Measurements from ENCODE around the gene CDK11B. TPM values are rescaled to one million over a fixed set of nuclear protein-coding genes. Genes with fewer than 3 reads are reported as not detected.
"Not testable (repeated sequence)": the region's sequence is repeated elsewhere in the genome, so short reads cannot be mapped to it uniquely, and the experiment has no call there.

Gene CDK11B
- 19.9 TPM for polyA plus RNA-seq (2013)

DNA sequence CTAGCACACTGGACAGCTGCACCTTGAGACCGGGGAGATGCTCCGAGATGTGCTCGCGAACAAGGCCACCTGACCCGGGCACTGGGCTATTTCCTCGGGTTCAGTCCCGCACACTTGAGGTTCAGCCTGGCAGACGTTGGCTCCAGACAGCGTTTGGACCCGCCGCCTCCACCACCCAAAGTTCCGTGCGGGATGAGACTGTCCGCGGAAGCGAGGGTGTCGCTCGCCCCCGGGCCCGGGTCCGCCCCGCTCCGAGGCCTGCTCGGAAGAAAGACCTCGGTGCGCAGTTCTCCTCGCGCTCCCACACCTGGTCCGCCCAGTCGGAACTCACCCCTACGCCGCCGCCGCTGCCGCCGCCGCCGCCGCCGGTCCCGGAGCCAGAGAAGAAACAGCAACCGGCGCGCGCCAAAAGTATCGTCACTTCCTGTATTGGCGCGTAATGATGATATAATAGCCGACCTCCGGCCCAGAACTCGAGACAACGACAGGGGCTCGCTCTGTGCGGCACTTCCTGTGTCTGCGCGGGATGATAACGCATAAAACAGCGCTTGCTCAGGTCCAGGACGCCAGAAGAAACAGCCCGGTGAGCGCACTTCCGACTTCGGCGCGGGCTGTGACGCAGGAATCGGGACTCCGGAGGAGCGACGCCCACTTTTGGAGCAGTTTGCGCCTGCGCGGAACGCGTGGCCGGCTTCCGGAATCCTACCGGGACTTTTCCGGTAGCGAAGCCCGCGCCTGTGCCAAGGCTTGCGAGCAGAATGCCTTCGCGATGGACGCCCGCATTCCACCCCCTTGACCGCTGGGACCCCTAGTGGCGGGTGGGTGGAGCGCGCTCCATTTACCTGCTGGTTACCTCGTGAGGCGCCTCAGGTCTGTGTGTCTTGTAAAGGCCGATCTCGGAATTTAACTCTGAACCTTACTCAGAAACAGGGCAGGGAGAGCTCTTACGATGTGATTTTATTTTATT, at the start of gene CDK11B:
TSS of gene CDK11B (minus strand) at position 422 of the 967 bp plus-strand sequence. CDS start 1,519 bp downstream, outside the sequence.
- POLR2A ChIA-PET; H3K4me1 ChIP-seq (ENCODE audit: control extremely low read depth in 1 of 4, control insufficient read depth in 4 of 4, insufficient read depth in 4 of 4, low read length in 3 of 4); H3K9me3 ChIP-seq (ENCODE audit: control extremely low read depth in 1 of 5, control insufficient read depth in 4 of 5, insufficient read depth in 2 of 5, low read depth in 1 of 5, low read length in 4 of 5); H3K27me3 ChIP-seq (replicated peaks in 2 of 5; ENCODE audit: control insufficient read depth in 4 of 5, insufficient read depth in 5 of 5, low read length in 4 of 5): not testable (repeated sequence)
- Histone ChIP-seq H3K36me3 (ENCODE audit: control insufficient read depth in 4 of 4, insufficient read depth in 4 of 4, low read length in 3 of 4) (peaks cover 6 to 26% (median 13%) of the 10 kb centered on the region in 4 experiments), H3K4me3 (ENCODE audit: control insufficient read depth in 1 of 7, extremely low read depth in 1 of 7, insufficient read depth in 4 of 7, low read depth in 2 of 7, low read length in 6 of 7) (peak within 1 kb of the TSS; percentile 31 to 83 (median 67)), H3K27ac (ENCODE audit: insufficient read depth in 1 of 2, low read depth in 1 of 2, low read length in 2 of 2, poor library complexity in 1 of 2, severe bottlenecking in 2 of 2) (peak within 1 kb of the TSS; percentile 95)
- CTCF ChIA-PET, result interaction anchor here (0.6 kb wide), 1 partner anchor 417 kb away, joined by 3 read pairs; no protein-coding TSS in a partner anchor
- 0% methylated on average over 34 of the region's 96 CpGs for WGBS (ENCODE audit: insufficient coverage)
- peak; percentile 99 for DNase-seq

DNA sequence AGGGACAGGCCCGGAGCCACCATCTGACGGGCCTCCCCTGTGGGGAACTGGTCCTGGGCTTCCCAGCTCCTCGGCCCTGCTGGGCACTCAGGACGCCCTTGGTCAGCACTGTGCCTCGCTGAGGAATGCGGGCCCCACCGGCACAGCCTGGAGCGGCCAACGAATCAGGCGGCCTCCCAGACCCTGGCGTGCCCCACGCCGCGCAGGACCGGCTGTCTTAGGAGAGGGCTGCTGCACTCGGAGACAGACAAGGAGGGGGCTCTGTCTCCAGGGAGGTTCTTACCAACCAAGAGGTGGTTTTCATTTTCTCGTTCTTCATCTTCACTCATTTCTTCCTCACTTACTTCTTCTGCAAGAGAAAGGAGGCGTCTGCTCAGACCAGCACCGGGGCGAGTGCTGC, 49.1 kb upstream of the CDK11B start:
- H3K27me3 ChIP-seq (replicated peaks in 2 of 5; ENCODE audit: control insufficient read depth in 4 of 5, insufficient read depth in 5 of 5, low read length in 4 of 5); H3K9me3 ChIP-seq (ENCODE audit: control extremely low read depth in 1 of 5, control insufficient read depth in 4 of 5, insufficient read depth in 2 of 5, low read depth in 1 of 5, low read length in 4 of 5); DNase-seq; POLR2A ChIA-PET; H3K27ac ChIP-seq (ENCODE audit: insufficient read depth in 1 of 2, low read depth in 1 of 2, low read length in 2 of 2, poor library complexity in 1 of 2, severe bottlenecking in 2 of 2); H3K4me3 ChIP-seq (ENCODE audit: control insufficient read depth in 1 of 7, extremely low read depth in 1 of 7, insufficient read depth in 4 of 7, low read depth in 2 of 7, low read length in 6 of 7); CTCF ChIA-PET; H3K4me1 ChIP-seq (ENCODE audit: control extremely low read depth in 1 of 4, control insufficient read depth in 4 of 4, insufficient read depth in 4 of 4, low read length in 3 of 4): not testable (repeated sequence)
- WGBS (ENCODE audit: insufficient coverage), result no CpG with 5 or more reads among the region's 20 CpGs
- peaks cover 0 to 13% (median 5%) of the 10 kb centered on the region in 4 experiments for H3K36me3 ChIP-seq (ENCODE audit: control insufficient read depth in 4 of 4, insufficient read depth in 4 of 4, low read length in 3 of 4)

DNA sequence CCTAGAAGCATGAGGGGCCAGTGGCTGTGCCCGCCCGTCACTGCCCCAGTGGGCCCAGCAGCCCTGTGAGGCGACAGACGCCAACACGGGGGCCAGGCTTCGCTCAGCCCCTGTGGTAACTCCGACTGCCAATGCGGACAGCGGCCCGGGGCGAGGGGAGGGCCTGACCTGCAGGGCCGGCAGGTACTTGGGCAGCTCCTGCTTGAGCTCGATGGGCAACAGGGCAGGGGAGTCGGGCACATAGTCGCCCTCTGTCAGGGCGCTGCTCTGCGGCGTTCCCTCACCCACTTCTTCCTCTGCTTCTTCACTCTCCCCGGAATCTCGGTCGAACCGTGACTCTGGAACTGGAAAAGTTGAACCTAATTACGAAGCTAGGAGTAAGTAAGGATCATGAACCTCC, 48.4 kb upstream of the CDK11B start:
- DNase-seq; POLR2A ChIA-PET; H3K27ac ChIP-seq (ENCODE audit: insufficient read depth in 1 of 2, low read depth in 1 of 2, low read length in 2 of 2, poor library complexity in 1 of 2, severe bottlenecking in 2 of 2); H3K4me1 ChIP-seq (ENCODE audit: control extremely low read depth in 1 of 4, control insufficient read depth in 4 of 4, insufficient read depth in 4 of 4, low read length in 3 of 4); H3K27me3 ChIP-seq (replicated peaks in 2 of 5; ENCODE audit: control insufficient read depth in 4 of 5, insufficient read depth in 5 of 5, low read length in 4 of 5); H3K9me3 ChIP-seq (ENCODE audit: control extremely low read depth in 1 of 5, control insufficient read depth in 4 of 5, insufficient read depth in 2 of 5, low read depth in 1 of 5, low read length in 4 of 5); CTCF ChIA-PET; H3K4me3 ChIP-seq (ENCODE audit: control insufficient read depth in 1 of 7, extremely low read depth in 1 of 7, insufficient read depth in 4 of 7, low read depth in 2 of 7, low read length in 6 of 7): not testable (repeated sequence)
- WGBS (ENCODE audit: insufficient coverage), result no CpG with 5 or more reads among the region's 23 CpGs
- H3K36me3 ChIP-seq (ENCODE audit: control insufficient read depth in 4 of 4, insufficient read depth in 4 of 4, low read length in 3 of 4), result peaks cover 0 to 13% (median 5%) of the 10 kb centered on the region in 4 experiments

DNA sequence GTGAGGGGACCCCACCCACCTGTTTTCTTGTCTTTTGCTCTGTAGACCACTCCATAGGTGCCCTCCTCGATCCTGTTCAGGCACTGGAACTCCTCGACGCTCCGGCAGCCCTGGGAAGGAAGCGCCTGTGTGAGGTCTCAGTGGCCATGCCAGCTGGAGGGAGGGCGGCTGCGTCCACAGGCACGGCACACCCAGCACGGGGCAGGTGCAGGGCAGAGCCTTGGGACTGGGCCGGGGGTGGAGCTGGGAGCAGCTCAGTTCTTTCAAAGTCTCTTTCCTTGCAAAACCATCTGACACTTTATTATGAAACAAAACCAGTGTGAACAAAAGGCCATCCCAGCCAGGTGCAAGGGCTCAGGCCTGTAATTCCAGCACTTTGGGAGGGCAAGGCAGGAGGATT, 46.8 kb upstream of the CDK11B start:
- H3K4me3 ChIP-seq (ENCODE audit: control insufficient read depth in 1 of 7, extremely low read depth in 1 of 7, insufficient read depth in 4 of 7, low read depth in 2 of 7, low read length in 6 of 7); H3K27ac ChIP-seq (ENCODE audit: insufficient read depth in 1 of 2, low read depth in 1 of 2, low read length in 2 of 2, poor library complexity in 1 of 2, severe bottlenecking in 2 of 2); H3K9me3 ChIP-seq (ENCODE audit: control extremely low read depth in 1 of 5, control insufficient read depth in 4 of 5, insufficient read depth in 2 of 5, low read depth in 1 of 5, low read length in 4 of 5); DNase-seq; POLR2A ChIA-PET; CTCF ChIA-PET; H3K27me3 ChIP-seq (replicated peaks in 2 of 5; ENCODE audit: control insufficient read depth in 4 of 5, insufficient read depth in 5 of 5, low read length in 4 of 5); H3K4me1 ChIP-seq (ENCODE audit: control extremely low read depth in 1 of 4, control insufficient read depth in 4 of 4, insufficient read depth in 4 of 4, low read length in 3 of 4): not testable (repeated sequence)
- no CpG with 5 or more reads among the region's 10 CpGs for WGBS (ENCODE audit: insufficient coverage)
- peaks cover 0 to 13% (median 5%) of the 10 kb centered on the region in 4 experiments for H3K36me3 ChIP-seq (ENCODE audit: control insufficient read depth in 4 of 4, insufficient read depth in 4 of 4, low read length in 3 of 4)

DNA sequence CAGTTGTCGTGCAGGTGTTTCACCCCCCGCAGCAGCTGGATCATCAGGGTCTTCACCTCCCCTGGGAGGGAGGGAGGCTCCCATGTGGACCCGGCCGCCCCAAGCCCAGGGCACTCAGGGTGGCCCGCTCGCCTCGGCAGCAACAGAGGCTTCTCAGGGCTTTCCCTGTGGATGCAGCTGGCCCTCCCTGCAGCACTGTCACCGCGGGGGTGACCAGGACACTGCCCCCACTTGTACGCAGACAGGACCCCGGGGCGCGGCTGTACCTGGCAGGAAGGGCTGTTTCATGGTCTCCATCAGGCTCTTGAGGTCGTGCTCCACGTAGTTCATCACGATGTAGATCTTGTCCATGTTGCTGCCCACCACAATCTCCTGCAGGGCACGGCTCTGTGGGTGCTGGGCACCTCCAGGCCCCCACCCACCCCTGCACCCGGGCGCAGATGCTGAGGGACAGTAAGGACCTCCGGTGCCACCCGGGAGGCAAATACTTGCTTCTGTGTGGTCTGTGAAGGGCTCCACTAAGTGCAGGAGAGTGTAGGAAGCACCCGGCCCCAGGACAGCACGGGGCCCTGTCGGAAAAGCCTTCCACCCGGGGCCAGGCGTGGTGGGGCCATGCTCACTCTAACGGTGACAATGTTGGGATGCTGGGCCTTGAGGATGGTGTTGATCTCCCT, 45.6 kb upstream of the CDK11B start:
- CTCF ChIA-PET; POLR2A ChIA-PET; H3K4me3 ChIP-seq (ENCODE audit: control insufficient read depth in 1 of 7, extremely low read depth in 1 of 7, insufficient read depth in 4 of 7, low read depth in 2 of 7, low read length in 6 of 7); H3K9me3 ChIP-seq (ENCODE audit: control extremely low read depth in 1 of 5, control insufficient read depth in 4 of 5, insufficient read depth in 2 of 5, low read depth in 1 of 5, low read length in 4 of 5); H3K27me3 ChIP-seq (replicated peaks in 2 of 5; ENCODE audit: control insufficient read depth in 4 of 5, insufficient read depth in 5 of 5, low read length in 4 of 5); H3K27ac ChIP-seq (ENCODE audit: insufficient read depth in 1 of 2, low read depth in 1 of 2, low read length in 2 of 2, poor library complexity in 1 of 2, severe bottlenecking in 2 of 2); DNase-seq; H3K4me1 ChIP-seq (ENCODE audit: control extremely low read depth in 1 of 4, control insufficient read depth in 4 of 4, insufficient read depth in 4 of 4, low read length in 3 of 4): not testable (repeated sequence)
- H3K36me3 ChIP-seq (ENCODE audit: control insufficient read depth in 4 of 4, insufficient read depth in 4 of 4, low read length in 3 of 4), result peaks cover 0 to 13% (median 5%) of the 10 kb centered on the region in 4 experiments
- WGBS (ENCODE audit: insufficient coverage), result 98% methylated on average over 16 of the region's 27 CpGs

DNA sequence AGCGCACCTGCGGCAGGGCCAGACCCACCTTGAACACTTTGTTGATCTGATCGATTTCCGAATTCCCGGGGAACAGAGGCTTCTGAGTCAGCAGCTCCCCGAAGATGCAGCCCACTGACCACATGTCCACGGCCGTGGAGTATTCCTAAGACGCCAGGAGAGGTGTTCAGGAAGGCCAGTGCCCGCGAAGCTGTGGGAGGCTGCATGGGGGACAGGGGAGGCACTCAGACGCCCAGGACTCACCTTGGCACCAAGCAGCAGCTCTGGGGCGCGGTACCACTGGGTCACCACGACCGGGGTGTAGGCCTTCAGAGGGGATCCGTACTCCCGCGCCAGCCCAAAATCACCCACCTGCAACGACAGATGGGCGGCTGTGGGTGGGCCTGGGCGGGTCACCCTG, 45.0 kb upstream of the CDK11B start:
- Histone ChIP-seq H3K9me3 (ENCODE audit: control extremely low read depth in 1 of 5, control insufficient read depth in 4 of 5, insufficient read depth in 2 of 5, low read depth in 1 of 5, low read length in 4 of 5) (no peaks in the 10 kb centered on the region), H3K4me1 (ENCODE audit: control extremely low read depth in 1 of 4, control insufficient read depth in 4 of 4, insufficient read depth in 4 of 4, low read length in 3 of 4) (no peaks in the 10 kb centered on the region), H3K27me3 (replicated peaks in 2 of 5; ENCODE audit: control insufficient read depth in 4 of 5, insufficient read depth in 5 of 5, low read length in 4 of 5) (no peaks in the 10 kb centered on the region), H3K27ac (ENCODE audit: insufficient read depth in 1 of 2, low read depth in 1 of 2, low read length in 2 of 2, poor library complexity in 1 of 2, severe bottlenecking in 2 of 2) (no peak overlapping the region), H3K36me3 (ENCODE audit: control insufficient read depth in 4 of 4, insufficient read depth in 4 of 4, low read length in 3 of 4) (peaks cover 0 to 13% (median 5%) of the 10 kb centered on the region in 4 experiments), H3K4me3 (ENCODE audit: control insufficient read depth in 1 of 7, extremely low read depth in 1 of 7, insufficient read depth in 4 of 7, low read depth in 2 of 7, low read length in 6 of 7) (no peak overlapping the region)
- DNase-seq, result no peak
- ChIA-PET POLR2A (no interaction called here), CTCF (no interaction called here)
- 99% methylated on average over 22 of the region's 22 CpGs for WGBS (ENCODE audit: insufficient coverage)

DNA sequence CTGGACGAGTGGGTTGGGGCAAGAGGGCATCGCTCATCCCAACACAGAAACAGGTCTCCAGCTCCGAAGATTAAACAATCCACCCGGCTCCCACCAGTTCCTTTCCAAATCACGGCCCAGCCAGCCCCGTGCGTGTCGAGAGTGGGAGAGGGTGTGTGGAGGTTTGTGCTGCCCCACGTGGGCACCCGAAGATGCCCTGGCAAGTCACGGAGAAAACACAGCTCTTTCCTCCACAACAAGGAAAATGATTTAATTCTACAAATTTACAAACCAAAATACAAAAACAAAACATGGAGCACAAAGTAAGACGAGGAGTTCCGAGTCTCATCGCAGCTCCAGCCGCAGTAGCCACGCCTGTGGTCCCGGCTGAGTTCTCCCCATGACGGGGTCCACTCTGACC, 43.7 kb upstream of the CDK11B start:
- H3K4me3 ChIP-seq (ENCODE audit: control insufficient read depth in 1 of 7, extremely low read depth in 1 of 7, insufficient read depth in 4 of 7, low read depth in 2 of 7, low read length in 6 of 7); H3K4me1 ChIP-seq (ENCODE audit: control extremely low read depth in 1 of 4, control insufficient read depth in 4 of 4, insufficient read depth in 4 of 4, low read length in 3 of 4); H3K27ac ChIP-seq (ENCODE audit: insufficient read depth in 1 of 2, low read depth in 1 of 2, low read length in 2 of 2, poor library complexity in 1 of 2, severe bottlenecking in 2 of 2); H3K27me3 ChIP-seq (replicated peaks in 2 of 5; ENCODE audit: control insufficient read depth in 4 of 5, insufficient read depth in 5 of 5, low read length in 4 of 5); CTCF ChIA-PET; DNase-seq; H3K9me3 ChIP-seq (ENCODE audit: control extremely low read depth in 1 of 5, control insufficient read depth in 4 of 5, insufficient read depth in 2 of 5, low read depth in 1 of 5, low read length in 4 of 5): not testable (repeated sequence)
- POLR2A ChIA-PET, result interaction anchor here (0.6 kb wide), 1 partner anchor 29 kb away, joined by 3 read pairs; no protein-coding TSS in a partner anchor
- no CpG with 5 or more reads among the region's 18 CpGs for WGBS (ENCODE audit: insufficient coverage)
- H3K36me3 ChIP-seq (ENCODE audit: control insufficient read depth in 4 of 4, insufficient read depth in 4 of 4, low read length in 3 of 4), result peaks cover 0 to 13% (median 5%) of the 10 kb centered on the region in 4 experiments

Measured in common myeloid progenitor, CD34-positive (primary cell).